SW480 (cell line): Measurements from ENCODE around the gene SREBF1.

Experiments
- DNase-seq: peaks from one replicate; pipeline ENCODE4 v3.0.0-alpha.2; 2016; ENCODE audit warnings: low spot score

Gene SREBF1

GRCh38 chr17:17859909-17860765, 23.4 kb upstream of the SREBF1 start:
- peak; percentile 63 for DNase-seq

- no peak for DNase-seq
These were observed 20.7 kb upstream of the SREBF1 start for GRCh38 chr17:17857496-17857895.

GRCh38 chr17:17856386-17856785, 19.6 kb upstream of the SREBF1 start:
- DNase-seq, result no peak

- no peak for DNase-seq
These were observed 19.2 kb upstream of the SREBF1 start for GRCh38 chr17:17855976-17856375.

GRCh38 chr17:17853811-17854447, 17.1 kb upstream of the SREBF1 start:
- no peak for DNase-seq

GRCh38 chr17:17852930-17853329, 16.1 kb upstream of the SREBF1 start:
- no peak for DNase-seq

- DNase-seq, result no peak
These were observed 14.6 kb upstream of the SREBF1 start for GRCh38 chr17:17851103-17852002.

DNA sequence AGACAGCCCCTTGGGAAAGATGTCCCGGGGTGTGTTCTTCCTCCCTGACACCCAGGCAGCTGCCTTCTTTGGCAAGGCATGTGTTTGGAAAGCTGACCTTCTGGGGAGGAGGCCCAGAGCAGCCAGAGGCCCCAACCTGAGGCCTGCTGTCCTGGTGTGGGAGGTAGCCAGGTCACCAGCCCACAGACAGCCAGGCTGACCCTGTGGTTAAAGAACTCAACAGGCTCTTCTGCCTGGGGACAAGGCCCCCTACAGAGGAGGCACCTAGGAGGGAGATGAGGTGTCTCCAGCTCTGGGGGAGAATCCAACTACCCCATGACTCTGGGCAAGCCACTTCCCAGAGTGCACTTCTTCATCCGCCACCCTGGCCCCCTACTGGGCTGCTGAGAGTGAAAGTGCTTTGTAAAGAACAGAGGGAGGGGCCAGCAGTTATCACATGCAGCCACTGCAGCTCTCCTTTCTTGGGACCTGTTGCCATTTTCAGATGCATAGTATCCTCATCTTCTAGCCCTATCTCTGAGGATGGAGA, 13.1 kb upstream of the SREBF1 start:
- no peak for DNase-seq

DNA sequence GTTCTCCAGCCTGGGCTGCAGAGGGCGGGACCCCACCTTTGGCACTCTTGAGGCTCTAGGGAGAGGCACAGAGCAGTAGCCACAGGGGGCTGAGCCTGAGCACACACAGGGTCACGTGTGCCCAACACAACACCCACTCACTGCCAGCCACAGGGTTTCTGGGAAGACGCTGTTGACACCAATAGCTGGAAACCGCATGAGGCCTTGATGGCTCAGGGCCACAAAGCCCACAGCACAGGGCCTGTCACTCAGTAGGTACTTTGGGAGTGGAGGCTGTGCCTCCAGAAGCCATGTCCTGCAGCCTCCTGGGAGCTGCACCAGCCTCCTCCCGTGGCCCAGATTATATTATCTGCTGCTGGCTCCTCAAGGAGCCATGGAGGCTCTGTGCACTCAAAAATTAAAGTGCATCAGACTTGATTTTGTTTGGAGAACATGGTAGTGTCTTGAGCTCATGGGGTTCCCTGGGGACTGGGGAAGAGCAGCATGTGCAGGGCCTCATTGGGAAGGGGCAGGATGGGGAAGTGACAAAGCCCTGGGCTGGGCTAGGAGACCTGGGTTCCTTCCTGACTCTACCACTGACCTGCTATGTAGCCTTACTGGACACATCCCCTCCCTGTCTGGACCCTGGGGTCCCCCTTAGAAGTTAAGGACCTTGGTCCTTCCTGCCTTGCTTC, 12.5 kb upstream of the SREBF1 start:
- DNase-seq, result peak; percentile 35

GRCh38 chr17:17848311-17849082, 11.7 kb upstream of the SREBF1 start:
- DNase-seq, result no peak

DNA sequence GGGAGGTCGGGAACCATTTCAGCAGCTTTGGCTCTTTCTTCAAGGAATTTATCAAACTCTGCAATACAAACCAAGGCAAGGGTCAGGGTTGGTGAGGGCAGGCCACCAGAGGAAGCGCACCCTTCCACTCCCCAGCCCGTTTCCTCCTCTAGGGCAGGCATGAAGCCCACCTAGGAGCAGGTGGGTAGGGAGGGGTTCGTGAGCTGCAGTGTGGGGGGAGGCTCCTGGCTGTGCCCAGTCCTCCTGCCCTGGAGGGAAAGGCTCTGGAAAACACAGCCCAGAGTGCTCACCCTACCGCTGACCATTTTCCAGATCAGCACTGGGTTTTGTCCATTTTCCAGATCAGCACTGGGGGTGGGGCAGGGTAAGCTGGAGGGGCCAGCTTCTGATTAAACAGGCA, 10.9 kb upstream of the SREBF1 start:
- no peak for DNase-seq

- DNase-seq, result no peak
These were observed 10.4 kb upstream of the SREBF1 start for GRCh38 chr17:17847118-17847689.

- DNase-seq, result no peak
These were observed 9.9 kb upstream of the SREBF1 start for GRCh38 chr17:17846645-17847044.

GRCh38 chr17:17846003-17846402, 9.2 kb upstream of the SREBF1 start:
- DNase-seq, result no peak

- no peak for DNase-seq
These were observed 8.4 kb upstream of the SREBF1 start for GRCh38 chr17:17845046-17845775.

GRCh38 chr17:17844500-17844899, 7.7 kb upstream of the SREBF1 start:
- no peak for DNase-seq

- no peak for DNase-seq
These were observed 7.3 kb upstream of the SREBF1 start for GRCh38 chr17:17844079-17844478.

DNA sequence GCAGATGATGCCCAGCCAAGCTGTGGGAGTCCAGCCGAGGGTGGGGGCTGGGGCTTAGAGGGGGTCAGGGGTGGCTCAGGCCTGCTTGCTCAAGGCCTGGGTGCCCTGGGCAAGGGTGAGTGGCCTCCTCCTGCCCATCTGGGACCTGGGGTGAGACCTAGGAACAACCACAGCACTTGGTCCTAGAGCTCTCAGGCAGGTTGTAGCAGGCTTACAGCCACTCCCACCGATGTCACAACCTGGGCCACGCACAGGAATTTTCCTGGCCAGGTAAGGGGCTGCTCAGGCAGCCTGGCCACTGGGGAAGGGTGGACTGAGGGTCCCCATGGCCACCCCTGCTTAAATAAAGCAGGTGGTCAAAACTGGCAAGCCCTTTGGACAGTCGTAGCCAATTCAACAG, 6.3 kb upstream of the SREBF1 start:
- no peak for DNase-seq

DNA sequence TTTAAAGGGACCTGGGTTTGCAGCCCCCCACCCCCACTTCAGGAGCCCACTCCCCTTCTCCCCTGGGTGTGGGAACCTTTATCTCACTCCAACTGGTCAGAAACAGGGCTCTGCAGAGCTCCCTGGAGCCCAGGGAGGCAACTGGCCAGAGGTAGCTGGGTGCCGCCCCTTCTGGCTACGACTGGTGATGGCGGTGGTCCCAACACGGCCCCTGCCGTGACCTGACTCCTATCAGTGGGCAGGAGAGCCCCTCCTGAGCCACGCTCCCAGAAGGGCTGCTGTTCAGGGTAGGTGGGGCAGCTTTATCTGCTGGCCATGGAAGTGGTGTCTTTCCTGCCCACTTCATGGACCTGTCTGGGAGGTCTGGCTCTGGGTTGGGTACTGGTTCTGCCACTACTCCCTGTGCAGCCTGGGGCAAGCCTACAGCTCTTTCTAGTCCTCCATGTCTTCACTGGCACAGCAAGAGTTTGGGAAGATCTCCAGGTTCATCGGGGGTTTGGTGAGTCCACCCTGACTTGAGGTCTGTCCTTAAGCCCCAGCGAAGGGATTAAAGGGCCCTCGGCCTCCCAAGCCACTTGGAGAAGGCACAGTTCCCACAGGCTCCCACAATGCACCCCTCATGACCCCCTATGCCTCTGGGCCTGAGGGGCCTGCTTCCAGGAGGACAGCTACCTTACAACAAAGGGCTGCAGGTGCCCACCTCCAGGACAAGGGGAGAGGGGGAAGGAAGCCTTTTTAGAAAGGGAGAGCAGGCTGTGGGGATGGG, 5.5 kb upstream of the SREBF1 start:
- DNase-seq, result no peak
